Measurements from ENCODE around the gene OPN3. TPM values are rescaled to one million over a fixed set of nuclear protein-coding genes. Genes with fewer than 3 reads are reported as not detected.

The OPN3 gene
- total RNA-seq, 2 experiments from 2014 or later, result 10.7 to 18.9 TPM

DNA sequence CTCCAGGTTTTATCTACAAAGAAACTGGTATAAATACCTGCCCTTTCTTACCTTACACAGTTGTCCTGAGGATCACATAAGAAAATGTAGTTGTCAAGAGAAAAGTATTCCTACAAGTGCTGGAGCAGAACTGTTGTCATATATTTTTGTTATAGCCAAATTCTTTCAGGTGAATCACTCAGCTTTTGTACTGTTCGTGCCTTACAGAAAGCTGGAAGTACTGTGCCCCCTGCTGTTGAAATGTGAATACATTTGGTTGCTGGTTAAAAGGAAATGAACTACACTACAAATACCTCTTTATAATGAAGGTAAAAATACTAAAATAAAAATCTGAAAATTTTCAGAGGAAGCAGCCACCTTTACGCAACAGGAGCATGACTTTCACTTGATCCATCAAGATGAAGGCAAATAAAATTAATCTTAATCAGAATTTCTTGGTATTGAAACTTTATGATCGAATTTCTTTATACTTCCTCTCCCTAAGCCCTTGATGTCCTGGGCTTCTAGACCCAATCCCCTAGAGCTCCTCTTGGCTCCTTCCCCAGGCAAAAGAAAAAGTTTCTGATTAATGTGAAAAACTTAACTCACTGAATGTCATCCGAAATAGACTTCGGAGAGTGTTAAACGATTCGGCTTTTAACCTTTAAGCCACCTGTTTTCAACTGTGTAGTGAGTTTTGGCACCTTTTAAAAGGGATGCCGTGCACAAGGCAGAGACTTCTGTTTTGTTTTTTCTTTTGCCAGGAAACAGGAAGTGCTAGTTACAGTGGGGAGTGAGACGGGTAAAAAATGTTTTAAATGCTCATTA is 12.5 kb downstream of the OPN3 start:
- no TSS peak for BruUV-seq (replicated peaks)

DNA sequence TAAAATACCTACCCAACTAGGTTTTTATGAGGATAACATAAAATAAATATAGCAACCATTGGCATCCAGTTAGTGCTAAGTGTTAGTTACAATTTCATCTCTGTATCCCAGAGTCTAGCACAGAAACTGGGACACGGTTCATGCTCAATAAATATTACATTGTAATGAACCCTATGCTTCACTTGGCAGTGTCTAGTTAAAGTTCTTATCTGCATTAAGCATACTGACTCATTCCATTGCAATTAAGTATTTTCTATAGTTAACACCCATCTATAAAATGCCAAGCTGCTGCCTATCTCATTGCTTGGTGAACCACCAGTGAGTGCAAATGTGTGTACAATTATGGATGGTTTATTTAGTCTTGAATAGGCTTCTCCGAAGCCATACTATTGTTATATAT is 15.2 kb downstream of the OPN3 start:
- Histone ChIP-seq H3K9me2 (ENCODE audit: insufficient read depth, low read length) (no peaks in the 10 kb centered on the region), H3K27ac (ENCODE audit: low read depth, low read length, poor library complexity, severe bottlenecking) (no peak overlapping the region), H2AFZ (ENCODE audit: low read length) (no peak overlapping the region), H3K4me1 (ENCODE audit: insufficient read depth, low read length, poor library complexity, severe bottlenecking) (peaks cover 20% of the 10 kb centered on the region), H3K79me2 (ENCODE audit: insufficient read depth, low read depth, low read length) (0 out of 2 replicates have a peak, but pooled peaks cover 4% of the 10 kb centered on the region), H3K9me3 (ENCODE audit: low read length) (no peaks in the 10 kb centered on the region), H4K20me1 (ENCODE audit: insufficient read depth, low read length) (no peaks in the 10 kb centered on the region), H3K4me2 (ENCODE audit: low read length) (no peak overlapping the region), H3K4me3 (ENCODE audit: low read depth, low read length, poor library complexity, severe bottlenecking) (no peak overlapping the region), H3K36me3 (ENCODE audit: insufficient read depth, low read length) (no peaks in the 10 kb centered on the region)
- intact Hi-C loops (cut with micrococcal nuclease; ENCODE audit: unreplicated experiment), result no loop called here
- POLR2A ChIA-PET, result interaction anchor here (1.2 kb wide), 1 partner anchor 13 kb away, joined by 3 read pairs; no protein-coding TSS in a partner anchor
- DNase-seq (ENCODE audit: low spot score), result no peak
- TF ChIP-seq, protein P1, sequence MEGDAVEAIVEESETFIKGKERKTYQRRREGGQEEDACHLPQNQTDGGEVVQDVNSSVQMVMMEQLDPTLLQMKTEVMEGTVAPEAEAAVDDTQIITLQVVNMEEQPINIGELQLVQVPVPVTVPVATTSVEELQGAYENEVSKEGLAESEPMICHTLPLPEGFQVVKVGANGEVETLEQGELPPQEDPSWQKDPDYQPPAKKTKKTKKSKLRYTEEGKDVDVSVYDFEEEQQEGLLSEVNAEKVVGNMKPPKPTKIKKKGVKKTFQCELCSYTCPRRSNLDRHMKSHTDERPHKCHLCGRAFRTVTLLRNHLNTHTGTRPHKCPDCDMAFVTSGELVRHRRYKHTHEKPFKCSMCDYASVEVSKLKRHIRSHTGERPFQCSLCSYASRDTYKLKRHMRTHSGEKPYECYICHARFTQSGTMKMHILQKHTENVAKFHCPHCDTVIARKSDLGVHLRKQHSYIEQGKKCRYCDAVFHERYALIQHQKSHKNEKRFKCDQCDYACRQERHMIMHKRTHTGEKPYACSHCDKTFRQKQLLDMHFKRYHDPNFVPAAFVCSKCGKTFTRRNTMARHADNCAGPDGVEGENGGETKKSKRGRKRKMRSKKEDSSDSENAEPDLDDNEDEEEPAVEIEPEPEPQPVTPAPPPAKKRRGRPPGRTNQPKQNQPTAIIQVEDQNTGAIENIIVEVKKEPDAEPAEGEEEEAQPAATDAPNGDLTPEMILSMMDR (conservative IDR thresholded peaks at IDR 0.05; ENCODE audit: low read length), result no peak
- CTCF ChIA-PET (ENCODE audit: unreplicated experiment), result no interaction called here
- BruUV-seq (replicated peaks), result no TSS peak

More for the DNA sequence above, 12.5 kb downstream of the OPN3 start:
- Histone ChIP-seq H2AFZ (ENCODE audit: low read length) (peak overlapping the region; percentile 97), H3K79me2 (ENCODE audit: insufficient read depth, low read depth, low read length) (0 out of 2 replicates have a peak, but pooled peaks cover 4% of the 10 kb centered on the region), H3K36me3 (ENCODE audit: insufficient read depth, low read length) (0 out of 2 replicates have a peak, but pooled peaks cover 6% of the 10 kb centered on the region), H3K9me3 (ENCODE audit: low read length) (no peaks in the 10 kb centered on the region), H4K20me1 (ENCODE audit: insufficient read depth, low read length) (no peaks in the 10 kb centered on the region), H3K4me2 (ENCODE audit: low read length) (peak overlapping the region; percentile 76), H3K4me1 (ENCODE audit: insufficient read depth, low read length, poor library complexity, severe bottlenecking) (peaks cover 20% of the 10 kb centered on the region), H3K27ac (ENCODE audit: low read depth, low read length, poor library complexity, severe bottlenecking) (peak overlapping the region; percentile 70), H3K9me2 (ENCODE audit: insufficient read depth, low read length) (no peaks in the 10 kb centered on the region), H3K4me3 (ENCODE audit: low read depth, low read length, poor library complexity, severe bottlenecking) (peak overlapping the region; percentile 51)
- DNase-seq (ENCODE audit: low spot score), result peak; percentile 81
- ChIA-PET POLR2A (interaction anchor here (0.9 to 1.4 kb wide), 7 partner anchors 8 to 109 kb away, joined by 3 to 8 read pairs (median 3); partner anchors contain the start of genes CHML, KMO and OPN3), CTCF (ENCODE audit: unreplicated experiment) (interaction anchor here (1.0 to 1.1 kb wide), 2 partner anchors 17 to 102 kb away, joined by 3 to 5 read pairs; no protein-coding TSS in a partner anchor)
- TF ChIP-seq, protein P1 (conservative IDR thresholded peaks at IDR 0.05; ENCODE audit: low read length), result peak; percentile 93
- no peak for TF ChIP-seq EZH2phosphoT487 (IDR thresholded peaks at IDR 0.05; ENCODE audit: borderline replicate concordance, low read depth, low read length)
- intact Hi-C loops (cut with micrococcal nuclease; ENCODE audit: unreplicated experiment), result loop anchor here (1.0 to 2.0 kb wide), 2 partner anchors 17 to 96 kb away; no protein-coding TSS in a partner anchor

DNA sequence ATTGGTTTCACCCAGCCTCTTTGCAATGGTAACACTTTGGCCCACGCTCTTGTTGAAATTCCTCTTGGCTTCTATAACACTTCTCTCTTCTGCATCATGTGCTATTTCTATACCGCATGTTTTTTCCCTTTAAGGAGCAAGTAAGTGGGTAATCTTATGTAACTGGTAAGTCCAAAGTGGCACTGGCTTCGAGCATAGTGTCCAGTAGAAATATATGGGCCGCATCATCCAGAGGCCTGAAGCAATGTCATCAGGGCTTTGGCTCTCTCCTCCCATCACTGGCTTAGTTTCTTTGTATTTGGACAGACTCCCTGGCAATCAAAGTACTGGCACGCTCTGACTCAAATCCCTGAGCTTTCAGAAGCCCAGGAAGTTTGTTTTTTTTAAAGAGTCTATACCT is 17.5 kb downstream of the OPN3 start:
- no peaks in the 10 kb centered on the region for H3K9me2 ChIP-seq (ENCODE audit: insufficient read depth, low read length)
- no peak overlapping the region for H3K4me2 ChIP-seq (ENCODE audit: low read length)
- H3K4me3 ChIP-seq (ENCODE audit: low read depth, low read length, poor library complexity, severe bottlenecking), result no peak overlapping the region
- H3K27ac ChIP-seq (ENCODE audit: low read depth, low read length, poor library complexity, severe bottlenecking), result no peak overlapping the region
- intact Hi-C loops (cut with micrococcal nuclease; ENCODE audit: unreplicated experiment), result no loop called here
- H2AFZ ChIP-seq (ENCODE audit: low read length), result no peak overlapping the region
- TF ChIP-seq EZH2phosphoT487 (IDR thresholded peaks at IDR 0.05; ENCODE audit: borderline replicate concordance, low read depth, low read length), result no peak
- TF ChIP-seq, protein P1 (conservative IDR thresholded peaks at IDR 0.05; ENCODE audit: low read length), result no peak
- H3K9me3 ChIP-seq (ENCODE audit: low read length), result no peaks in the 10 kb centered on the region
- H3K4me1 ChIP-seq (ENCODE audit: insufficient read depth, low read length, poor library complexity, severe bottlenecking), result peaks cover 7% of the 10 kb centered on the region
- BruUV-seq (replicated peaks), result no TSS peak
- DNase-seq (ENCODE audit: low spot score), result no peak
- CTCF ChIA-PET (ENCODE audit: unreplicated experiment), result no interaction called here
- POLR2A ChIA-PET, result interaction anchor here (1.2 to 1.4 kb wide), 2 partner anchors 9 to 12 kb away, joined by 3 to 4 read pairs; no protein-coding TSS in a partner anchor
- H4K20me1 ChIP-seq (ENCODE audit: insufficient read depth, low read length), result no peaks in the 10 kb centered on the region
- H3K79me2 ChIP-seq (ENCODE audit: insufficient read depth, low read depth, low read length), result no peaks in the 10 kb centered on the region
- no peaks in the 10 kb centered on the region for H3K36me3 ChIP-seq (ENCODE audit: insufficient read depth, low read length)
